Measurements from ENCODE around the gene CHST12. TPM values are rescaled to one million over a fixed set of nuclear protein-coding genes. Genes with fewer than 3 reads are reported as not detected.

CHST12 gene
- total RNA-seq, 6 experiments from 2014 or later = 3.0 to 7.9 (median 5.7) TPM

- Histone ChIP-seq H3K4me3 (no peak overlapping the region), H3K27me3 (no peaks in the 10 kb centered on the region), H3K27ac (no peak overlapping the region), H3K4me1 (peaks cover 0 to 2% (median 0%) of the 10 kb centered on the region in 4 donors), H3K36me3 (no peaks in the 10 kb centered on the region), H3K9me3 (no peaks in the 10 kb centered on the region)
- DNase-seq (no peak), ATAC-seq (no peak)
- intact Hi-C loops (cut with DNase I) = no loop called here
- TF ChIP-seq CTCF (IDR thresholded peaks at IDR 0.05) (no peak), POLR2A (IDR thresholded peaks at IDR 0.05) (no peak)
- 96% methylated on average over 5 of the region's 21 CpGs for WGBS (ENCODE audit: insufficient coverage, low coverage, low lambda C conversion rate, missing lambda C conversion rate)
Measured at GRCh38 chr7:2394566-2395082, 8.8 kb upstream of the CHST12 start.

- Histone ChIP-seq H3K36me3 (no peaks in the 10 kb centered on the region), H3K4me3 (no peak overlapping the region), H3K27me3 (no peaks in the 10 kb centered on the region), H3K9me3 (no peaks in the 10 kb centered on the region), H3K27ac (no peak overlapping the region), H3K4me1 (peaks cover 0 to 25% (median 0%) of the 10 kb centered on the region in 4 donors)
- ATAC-seq = no peak
- no peak for DNase-seq
- no peak for TF ChIP-seq POLR2A (IDR thresholded peaks at IDR 0.05)
- TF ChIP-seq CTCF (IDR thresholded peaks at IDR 0.05) = no peak
- intact Hi-C loops (cut with DNase I) = no loop called here
- WGBS (ENCODE audit: insufficient coverage, low coverage, low lambda C conversion rate, missing lambda C conversion rate) = 90% methylated on average over 4 of the region's 4 CpGs
Measured at GRCh38 chr7:2398506-2398905, 4.9 kb upstream of the CHST12 start.

- ATAC-seq = peak; percentile 37 to 55 (median 38)
Measured at GRCh38 chr7:2399848-2400587, 3.4 kb upstream of the CHST12 start.

GRCh38 chr7:2402687-2403013 lies 761 bp upstream of the CHST12 start:
- intact Hi-C loops (cut with DNase I) = no loop called here
- Histone ChIP-seq H3K9me3 (no peaks in the 10 kb centered on the region), H3K36me3 (no peaks in the 10 kb centered on the region), H3K27ac (peak overlapping the region in 2 of 3 donors; percentile 43 to 47), H3K4me1 (peaks cover 0 to 29% (median 1%) of the 10 kb centered on the region in 4 donors), H3K4me3 (peak overlapping the region; percentile 24 to 87 (median 58)), H3K27me3 (no peaks in the 10 kb centered on the region)
- TF ChIP-seq POLR2A (IDR thresholded peaks at IDR 0.05) = no peak
- TF ChIP-seq CTCF (IDR thresholded peaks at IDR 0.05) = no peak
- no peak for ATAC-seq
- no peak for DNase-seq
- WGBS (ENCODE audit: insufficient coverage, low coverage, low lambda C conversion rate, missing lambda C conversion rate) = 42% methylated on average over 6 of the region's 6 CpGs

More at GRCh38 chr7:2399848-2400587, 3.4 kb upstream of the CHST12 start:
- DNase-seq = peak; percentile 77 to 87 (median 78)
- H3K27ac ChIP-seq = peak overlapping the region; percentile 5 to 84 (median 51)
- 19% methylated on average over 6 of the region's 6 CpGs for WGBS (ENCODE audit: insufficient coverage, low coverage, low lambda C conversion rate, missing lambda C conversion rate)
- intact Hi-C loops (cut with DNase I) = no loop called here
- H3K4me3 ChIP-seq = no peak overlapping the region
- peaks cover 0 to 27% (median 1%) of the 10 kb centered on the region in 4 donors for H3K4me1 ChIP-seq
- H3K9me3 ChIP-seq = no peaks in the 10 kb centered on the region
- no peaks in the 10 kb centered on the region for H3K27me3 ChIP-seq
- H3K36me3 ChIP-seq = no peaks in the 10 kb centered on the region
- TF ChIP-seq POLR2A (IDR thresholded peaks at IDR 0.05) = no peak
- no peak for TF ChIP-seq CTCF (IDR thresholded peaks at IDR 0.05)

Data from right lobe of liver (tissue), 6 donors.